Mesendoderm (in vitro differentiated cells): ENCODE results near the gene ZNF212.

Source experiments
- DNase-seq: peaks from one replicate; pipeline ENCODE4 v3.0.0; 2013
- H2AK5ac ChIP-seq: 2 replicates; pipeline ENCODE4 v1.6.1; 2013; ENCODE audit warnings: low read length, inconsistent platforms
- H2BK120ac ChIP-seq: 2 replicates; pipeline ENCODE4 v1.6.1; 2013; ENCODE audit warnings: low read depth, mild to moderate bottlenecking, low read length, moderate library complexity, mixed read lengths
- H2BK15ac ChIP-seq: replicated peaks from 2 replicates; pipeline ENCODE4 v1.6.1; 2013; ENCODE audit warnings: low read depth, mild to moderate bottlenecking, moderate library complexity
- H2BK5ac ChIP-seq: 2 replicates; pipeline ENCODE4 v1.6.1; 2013; ENCODE audit warnings: low read length, inconsistent platforms
- H3K18ac ChIP-seq: 2 replicates; pipeline ENCODE4 v1.6.1; 2013; ENCODE audit warnings: mild to moderate bottlenecking, low read length, mixed read lengths
- H3K23ac ChIP-seq: one replicate; pipeline ENCODE4 v1.6.1; 2013; ENCODE audit warnings: low read length
- H3K27ac ChIP-seq: 2 replicates; pipeline ENCODE4 v1.5.1; 2013; ENCODE audit warnings: low read depth, mild to moderate bottlenecking, inconsistent platforms, low read length, moderate library complexity
- H3K27me3 ChIP-seq: 2 replicates; pipeline ENCODE4 v1.6.1; 2013; ENCODE audit warnings: low read length, control low read depth, mild to moderate bottlenecking, inconsistent platforms; ENCODE audit not compliant: insufficient read depth, poor library complexity
- H3K36me3 ChIP-seq: 2 replicates; pipeline ENCODE4 v1.6.1; 2013; ENCODE audit warnings: low read length, inconsistent platforms; ENCODE audit not compliant: control insufficient read depth, insufficient read depth
- H3K4ac ChIP-seq: one replicate; pipeline ENCODE4 v1.6.1; 2013; ENCODE audit warnings: low read depth, mild to moderate bottlenecking, low read length, moderate library complexity
- H3K4me1 ChIP-seq: 2 replicates; pipeline ENCODE4 v1.6.1; 2013; ENCODE audit warnings: low read depth, low read length, inconsistent platforms; ENCODE audit not compliant: control insufficient read depth
- H3K4me2 ChIP-seq: 2 replicates; pipeline ENCODE4 v1.6.1; 2013; ENCODE audit warnings: low read length
- H3K4me3 ChIP-seq: 2 replicates; pipeline ENCODE4 v1.5.1; 2013; ENCODE audit warnings: mild to moderate bottlenecking, low read length
- H3K56ac ChIP-seq: one replicate; pipeline ENCODE4 v1.6.1; 2013; ENCODE audit warnings: low read length
- H3K79me1 ChIP-seq: 2 replicates; pipeline ENCODE4 v1.6.1; 2013; ENCODE audit warnings: low read length, inconsistent platforms
- H3K79me2 ChIP-seq: 2 replicates; pipeline ENCODE4 v1.6.1; 2013; ENCODE audit warnings: mild to moderate bottlenecking, low read length; ENCODE audit not compliant: control insufficient read depth, insufficient read depth
- H3K9ac ChIP-seq: 2 replicates; pipeline ENCODE4 v1.6.1; 2013; ENCODE audit warnings: low read length, inconsistent platforms
- H4K5ac ChIP-seq: one replicate; pipeline ENCODE4 v1.6.1; 2013; ENCODE audit warnings: low read length
- H4K8ac ChIP-seq: one replicate; pipeline ENCODE4 v1.6.1; 2013; ENCODE audit warnings: low read depth, mild to moderate bottlenecking, control low read depth, low read length, moderate library complexity
- whole genome bisulfite sequencing: extraction: QIAGEN DNeasy Blood & Tissue Kit; methylation state at CpG from one replicate; pipeline ENCODE4 v1.1.7; 2013; ENCODE audit warnings: low lambda C conversion rate, missing lambda C conversion rate; ENCODE audit not compliant: insufficient coverage; ENCODE audit errors: extremely low coverage; 5-methylcytosine and 5-hydroxymethylcytosine counted together

ZNF212 gene

DNA sequence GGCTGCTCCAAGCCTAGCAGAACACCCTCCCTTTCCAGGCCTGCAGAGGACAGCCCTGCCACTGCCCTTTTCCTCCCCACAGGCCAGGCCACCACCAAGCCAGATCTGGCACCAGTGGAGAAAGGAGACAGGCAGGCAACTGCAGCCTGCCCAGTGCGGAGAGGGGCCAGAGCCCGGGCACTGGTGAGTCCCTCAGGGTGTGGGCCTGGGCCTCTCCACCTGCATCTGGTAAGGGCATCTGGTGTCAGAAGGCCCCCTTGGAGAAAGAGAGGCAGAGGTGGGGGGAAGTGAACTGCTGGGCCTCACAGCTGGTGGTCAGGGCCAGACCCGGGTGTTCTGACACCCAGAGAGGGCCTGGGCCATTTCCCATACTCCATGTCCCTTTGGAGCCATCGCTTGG lies 50.4 kb downstream of the ZNF212 start:
- no peak overlapping the region for H2BK5ac ChIP-seq
- no peak overlapping the region for H2AK5ac ChIP-seq
- H3K23ac ChIP-seq, result no peak overlapping the region
- no peak overlapping the region for H3K4ac ChIP-seq
- H2BK15ac ChIP-seq, result no peak overlapping the region
- WGBS, result no CpG with 5 or more reads among the region's 4 CpGs
- no peak overlapping the region for H3K18ac ChIP-seq
- H4K5ac ChIP-seq, result no peak overlapping the region
- H2BK120ac ChIP-seq, result no peak overlapping the region
- H3K27me3 ChIP-seq, result no peaks in the 10 kb centered on the region
- no peak overlapping the region for H3K9ac ChIP-seq
- no peak overlapping the region for H3K27ac ChIP-seq
- peaks cover 1% of the 10 kb centered on the region for H3K4me1 ChIP-seq
- H3K36me3 ChIP-seq, result no peaks in the 10 kb centered on the region
- no peak overlapping the region for H3K56ac ChIP-seq
- no peaks in the 10 kb centered on the region for H3K79me1 ChIP-seq
- DNase-seq, result no peak
- H4K8ac ChIP-seq, result no peak overlapping the region
- no peak overlapping the region for H3K4me3 ChIP-seq
- no peaks in the 10 kb centered on the region for H3K79me2 ChIP-seq
- no peak overlapping the region for H3K4me2 ChIP-seq

DNA sequence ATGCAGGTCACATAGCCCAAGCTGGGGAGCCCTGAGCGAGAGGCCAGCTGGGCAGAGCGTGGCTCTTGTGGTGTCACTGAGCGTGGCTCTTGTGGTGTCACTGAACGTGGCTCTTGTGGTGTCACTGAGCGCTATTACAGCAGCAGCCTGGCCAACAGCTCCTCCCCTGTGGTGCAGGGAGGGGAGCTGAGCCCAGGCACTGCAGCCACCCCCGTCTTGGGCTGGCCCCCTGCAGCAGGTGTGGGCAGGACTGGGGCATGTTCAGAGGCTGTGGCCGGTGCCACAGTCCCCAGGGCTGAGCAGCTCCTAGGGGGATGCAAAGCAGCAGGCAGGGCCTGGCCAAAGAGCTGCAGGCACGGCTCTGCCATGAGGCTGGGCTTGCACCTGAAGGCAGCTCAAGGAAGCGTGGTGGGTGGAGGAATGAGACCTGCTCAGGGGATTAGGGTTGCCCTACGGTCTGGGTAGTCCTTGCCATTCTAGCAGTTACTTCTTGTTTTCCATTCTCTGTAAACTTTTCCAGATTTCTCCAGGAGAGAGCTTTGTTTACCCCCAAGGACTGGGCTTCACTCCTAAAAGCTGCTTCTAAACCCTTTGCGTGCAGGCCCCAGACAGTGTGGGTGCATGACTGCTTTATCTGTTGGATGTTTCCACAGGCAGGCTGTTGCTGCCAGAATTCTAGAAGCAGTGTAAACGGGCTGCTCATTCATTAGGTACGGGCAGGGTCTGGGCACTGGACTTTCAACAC lies 51.8 kb downstream of the ZNF212 start:
- no peak overlapping the region for H3K4me2 ChIP-seq
- H3K56ac ChIP-seq, result no peak overlapping the region
- no peak overlapping the region for H4K8ac ChIP-seq
- no peaks in the 10 kb centered on the region for H3K36me3 ChIP-seq
- no peak overlapping the region for H3K27ac ChIP-seq
- no peak overlapping the region for H2AK5ac ChIP-seq
- H3K79me2 ChIP-seq, result no peaks in the 10 kb centered on the region
- H3K27me3 ChIP-seq, result no peaks in the 10 kb centered on the region
- no peak overlapping the region for H2BK5ac ChIP-seq
- no CpG with 5 or more reads among the region's 13 CpGs for WGBS
- H3K18ac ChIP-seq, result no peak overlapping the region
- H3K4me1 ChIP-seq, result no peaks in the 10 kb centered on the region
- no peak overlapping the region for H3K4me3 ChIP-seq
- H3K79me1 ChIP-seq, result no peaks in the 10 kb centered on the region
- no peak overlapping the region for H3K9ac ChIP-seq
- no peak overlapping the region for H3K4ac ChIP-seq
- H2BK120ac ChIP-seq, result no peak overlapping the region
- no peak for DNase-seq
- H4K5ac ChIP-seq, result no peak overlapping the region
- no peak overlapping the region for H3K23ac ChIP-seq
- no peak overlapping the region for H2BK15ac ChIP-seq

DNA sequence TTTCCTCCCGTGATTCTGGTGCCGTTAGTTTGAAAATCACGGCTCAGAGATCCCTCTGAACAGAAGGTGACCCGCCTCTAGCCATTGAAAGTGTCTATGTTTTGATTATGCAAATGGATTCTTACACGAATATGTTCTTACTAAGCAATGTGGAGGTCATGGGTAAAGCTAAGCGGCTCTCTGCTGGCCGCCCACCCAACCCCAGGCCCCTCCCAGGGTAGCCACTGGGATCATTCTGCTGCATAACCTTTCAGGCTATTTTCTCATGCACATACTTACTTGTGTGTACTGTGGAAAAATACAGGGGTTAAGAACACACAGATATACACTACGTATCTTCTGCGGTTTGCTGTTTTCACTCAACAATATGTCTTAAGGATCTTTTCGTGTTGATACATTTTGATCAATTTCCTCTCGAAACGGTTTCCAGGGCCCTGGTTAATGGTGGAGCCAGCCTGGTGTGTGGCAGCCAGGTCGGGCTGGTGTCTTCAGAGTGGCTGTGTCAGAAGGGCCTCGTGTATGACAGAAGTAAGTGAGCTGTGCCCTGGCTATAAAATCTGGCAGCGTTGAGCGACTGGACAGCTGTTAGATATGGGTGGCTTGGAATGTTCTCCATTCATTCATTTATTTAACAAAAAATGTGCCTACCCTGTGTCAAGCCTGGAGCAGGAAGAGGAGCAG lies 52.5 kb downstream of the ZNF212 start:
- Histone ChIP-seq H3K18ac (no peak overlapping the region), H3K4me1 (no peaks in the 10 kb centered on the region), H3K23ac (no peak overlapping the region), H2BK120ac (no peak overlapping the region), H4K5ac (no peak overlapping the region), H2BK5ac (no peak overlapping the region), H3K4me2 (no peak overlapping the region), H3K36me3 (no peaks in the 10 kb centered on the region), H4K8ac (no peak overlapping the region), H3K56ac (no peak overlapping the region), H3K4ac (no peak overlapping the region), H3K27ac (no peak overlapping the region), H2BK15ac (no peak overlapping the region), H3K9ac (no peak overlapping the region), H2AK5ac (no peak overlapping the region), H3K27me3 (no peaks in the 10 kb centered on the region), H3K4me3 (no peak overlapping the region), H3K79me1 (no peaks in the 10 kb centered on the region), H3K79me2 (no peaks in the 10 kb centered on the region)
- DNase-seq, result no peak
- no CpG with 5 or more reads among the region's 16 CpGs for whole genome bisulfite sequencing

DNA sequence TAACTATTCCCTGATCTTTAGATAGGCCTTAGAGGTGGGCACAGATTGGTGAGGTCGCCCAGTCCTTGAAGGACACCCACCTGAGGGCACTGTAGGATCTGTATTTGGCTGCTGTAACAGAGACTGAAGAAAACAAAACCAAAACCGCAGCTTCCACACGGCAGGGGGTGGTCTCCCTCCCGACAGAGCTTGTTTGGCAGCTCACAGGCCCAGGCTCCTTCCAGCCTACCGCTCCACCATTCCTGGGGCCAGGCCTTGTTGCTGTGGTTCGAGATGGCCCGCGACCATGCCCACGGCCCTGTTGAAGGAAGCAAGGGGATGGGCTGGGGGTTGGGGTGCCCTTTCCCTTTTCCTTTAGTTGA lies 53.0 kb downstream of the ZNF212 start:
- no peak overlapping the region for H3K4me3 ChIP-seq
- no peak overlapping the region for H3K4me2 ChIP-seq
- no peaks in the 10 kb centered on the region for H3K27me3 ChIP-seq
- no peaks in the 10 kb centered on the region for H3K36me3 ChIP-seq
- H3K9ac ChIP-seq, result no peak overlapping the region
- H3K4me1 ChIP-seq, result no peaks in the 10 kb centered on the region
- H3K18ac ChIP-seq, result no peak overlapping the region
- H3K56ac ChIP-seq, result no peak overlapping the region
- no peak overlapping the region for H2BK5ac ChIP-seq
- H3K27ac ChIP-seq, result no peak overlapping the region
- no peak overlapping the region for H2BK120ac ChIP-seq
- H2AK5ac ChIP-seq, result no peak overlapping the region
- no peak overlapping the region for H3K4ac ChIP-seq
- WGBS, result no CpG with 5 or more reads among the region's 9 CpGs
- no peaks in the 10 kb centered on the region for H3K79me1 ChIP-seq
- no peak overlapping the region for H3K23ac ChIP-seq
- no peak overlapping the region for H4K8ac ChIP-seq
- peak; percentile 45 for DNase-seq
- H2BK15ac ChIP-seq, result no peak overlapping the region
- H3K79me2 ChIP-seq, result no peaks in the 10 kb centered on the region
- no peak overlapping the region for H4K5ac ChIP-seq

DNA sequence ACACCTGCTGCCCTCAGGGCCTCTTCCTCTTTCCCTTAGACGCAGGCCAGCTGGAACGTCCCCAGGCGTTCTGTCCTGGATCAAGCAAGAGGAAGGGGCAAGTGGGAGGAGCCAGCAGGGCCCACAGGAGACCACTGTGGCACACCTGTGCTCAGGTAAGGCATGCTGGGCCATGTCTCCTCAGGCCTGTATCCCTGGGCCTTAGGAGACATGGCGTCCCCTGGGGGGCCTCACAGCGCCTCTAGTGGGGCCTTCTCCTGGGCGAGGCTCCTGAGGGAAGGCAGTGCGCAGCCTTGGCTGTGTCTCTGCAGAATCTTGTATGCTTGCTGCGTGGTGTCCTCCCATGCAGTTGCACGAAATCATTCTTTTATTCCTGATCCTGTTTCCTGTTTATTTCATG lies 53.9 kb downstream of the ZNF212 start:
- Histone ChIP-seq H3K4ac (no peak overlapping the region), H3K4me1 (no peaks in the 10 kb centered on the region), H3K56ac (no peak overlapping the region), H2BK5ac (no peak overlapping the region), H3K4me2 (no peak overlapping the region), H3K79me1 (no peaks in the 10 kb centered on the region), H3K18ac (no peak overlapping the region), H3K79me2 (no peaks in the 10 kb centered on the region), H2AK5ac (no peak overlapping the region), H4K5ac (no peak overlapping the region), H3K9ac (no peak overlapping the region), H4K8ac (no peak overlapping the region), H3K36me3 (no peaks in the 10 kb centered on the region), H3K27ac (no peak overlapping the region), H2BK15ac (no peak overlapping the region), H3K23ac (no peak overlapping the region), H3K4me3 (no peak overlapping the region), H3K27me3 (no peaks in the 10 kb centered on the region), H2BK120ac (no peak overlapping the region)
- DNase-seq, result no peak
- WGBS, result no CpG with 5 or more reads among the region's 9 CpGs
